ENCODE results near the gene VWA8.

GRCh38 chr13:41557719-41558118, 403.2 kb downstream of the VWA8 start:
- TF ChIP-seq, protein P1, sequence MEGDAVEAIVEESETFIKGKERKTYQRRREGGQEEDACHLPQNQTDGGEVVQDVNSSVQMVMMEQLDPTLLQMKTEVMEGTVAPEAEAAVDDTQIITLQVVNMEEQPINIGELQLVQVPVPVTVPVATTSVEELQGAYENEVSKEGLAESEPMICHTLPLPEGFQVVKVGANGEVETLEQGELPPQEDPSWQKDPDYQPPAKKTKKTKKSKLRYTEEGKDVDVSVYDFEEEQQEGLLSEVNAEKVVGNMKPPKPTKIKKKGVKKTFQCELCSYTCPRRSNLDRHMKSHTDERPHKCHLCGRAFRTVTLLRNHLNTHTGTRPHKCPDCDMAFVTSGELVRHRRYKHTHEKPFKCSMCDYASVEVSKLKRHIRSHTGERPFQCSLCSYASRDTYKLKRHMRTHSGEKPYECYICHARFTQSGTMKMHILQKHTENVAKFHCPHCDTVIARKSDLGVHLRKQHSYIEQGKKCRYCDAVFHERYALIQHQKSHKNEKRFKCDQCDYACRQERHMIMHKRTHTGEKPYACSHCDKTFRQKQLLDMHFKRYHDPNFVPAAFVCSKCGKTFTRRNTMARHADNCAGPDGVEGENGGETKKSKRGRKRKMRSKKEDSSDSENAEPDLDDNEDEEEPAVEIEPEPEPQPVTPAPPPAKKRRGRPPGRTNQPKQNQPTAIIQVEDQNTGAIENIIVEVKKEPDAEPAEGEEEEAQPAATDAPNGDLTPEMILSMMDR (IDR thresholded peaks at IDR 0.05), result no peak
- TF ChIP-seq POLR2AphosphoS5 (IDR thresholded peaks at IDR 0.05), result no peak

All from breast epithelium (tissue), 3 donors.